NCI-H2107 treated with DMSO at 0.1 percent for 48 hours (cell line): ENCODE data around the gene GTPBP4.

Experiments used
- DNase-seq: peaks from one replicate; lab custom pipeline; 2025; ENCODE audit not compliant: unreplicated experiment; lab: John Stamatoyannopoulos, UW

GTPBP4 gene

DNA sequence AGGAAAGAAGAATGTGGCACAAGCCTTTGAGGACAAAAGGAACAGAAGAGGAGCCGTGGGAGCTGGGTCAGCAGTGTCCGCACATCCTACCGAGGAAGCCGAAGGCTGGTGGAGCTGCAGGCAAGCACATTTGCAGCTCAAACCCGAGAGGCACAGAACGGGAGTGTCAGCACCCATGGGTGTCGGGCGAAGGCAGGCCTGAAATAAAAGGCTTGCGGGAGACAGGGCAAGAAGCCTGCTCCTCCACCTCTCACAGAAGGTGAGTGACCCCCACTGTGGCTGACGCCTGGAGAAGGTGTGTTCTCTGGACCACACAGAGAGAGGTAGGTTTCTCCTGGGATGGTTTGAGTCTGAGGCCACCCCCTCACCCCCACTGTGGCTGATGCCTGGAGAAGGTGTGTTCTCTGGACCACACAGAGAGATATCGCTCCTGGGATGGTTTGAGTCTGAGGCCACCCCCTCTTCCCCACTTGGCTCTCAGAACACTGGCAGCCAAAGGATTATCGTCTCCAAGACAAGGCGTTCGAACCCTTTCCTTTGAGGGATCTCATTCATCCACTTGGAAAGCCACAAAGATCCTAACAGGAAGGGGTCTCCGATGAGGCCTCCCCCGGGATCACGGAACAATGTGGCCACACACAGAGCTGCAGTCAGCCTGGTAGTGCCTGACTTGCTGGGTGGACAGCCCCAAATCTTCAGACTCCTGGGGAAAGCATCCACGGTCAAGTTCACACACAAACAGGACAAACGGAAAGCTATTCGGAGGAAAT is 21.6 kb upstream of the GTPBP4 start:
- DNase-seq: no peak

DNA sequence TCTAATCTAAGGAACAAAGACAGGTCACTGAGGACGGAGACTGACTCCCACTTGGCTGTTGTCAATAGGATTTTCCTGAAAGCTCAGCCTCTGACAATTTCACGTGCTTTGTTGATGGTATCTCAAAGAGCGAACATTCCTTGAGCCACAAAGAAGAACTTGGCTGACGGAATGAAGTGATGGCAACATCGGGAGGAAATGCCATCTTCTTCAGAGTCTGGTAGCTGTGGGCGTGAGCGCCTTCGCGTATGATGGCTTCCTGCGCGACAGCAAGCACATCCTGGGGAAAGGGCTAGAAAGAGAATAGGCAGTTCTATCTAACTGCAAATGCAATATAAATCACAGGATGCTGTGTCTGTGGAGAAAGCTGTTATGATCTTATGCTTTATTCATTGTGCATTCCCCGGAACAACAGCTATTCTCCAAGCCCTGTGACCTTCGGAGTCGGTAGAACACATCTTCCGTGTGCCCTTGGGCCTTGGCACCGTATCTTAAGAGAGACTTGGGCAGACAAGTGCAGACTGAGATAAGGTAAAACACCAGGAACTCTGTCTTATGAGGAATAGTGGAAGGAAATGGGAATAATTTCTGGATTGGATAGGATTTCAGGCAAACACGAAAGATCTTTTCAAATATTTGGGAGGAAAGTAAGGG is 19.6 kb upstream of the GTPBP4 start:
- no peak for DNase-seq

DNA sequence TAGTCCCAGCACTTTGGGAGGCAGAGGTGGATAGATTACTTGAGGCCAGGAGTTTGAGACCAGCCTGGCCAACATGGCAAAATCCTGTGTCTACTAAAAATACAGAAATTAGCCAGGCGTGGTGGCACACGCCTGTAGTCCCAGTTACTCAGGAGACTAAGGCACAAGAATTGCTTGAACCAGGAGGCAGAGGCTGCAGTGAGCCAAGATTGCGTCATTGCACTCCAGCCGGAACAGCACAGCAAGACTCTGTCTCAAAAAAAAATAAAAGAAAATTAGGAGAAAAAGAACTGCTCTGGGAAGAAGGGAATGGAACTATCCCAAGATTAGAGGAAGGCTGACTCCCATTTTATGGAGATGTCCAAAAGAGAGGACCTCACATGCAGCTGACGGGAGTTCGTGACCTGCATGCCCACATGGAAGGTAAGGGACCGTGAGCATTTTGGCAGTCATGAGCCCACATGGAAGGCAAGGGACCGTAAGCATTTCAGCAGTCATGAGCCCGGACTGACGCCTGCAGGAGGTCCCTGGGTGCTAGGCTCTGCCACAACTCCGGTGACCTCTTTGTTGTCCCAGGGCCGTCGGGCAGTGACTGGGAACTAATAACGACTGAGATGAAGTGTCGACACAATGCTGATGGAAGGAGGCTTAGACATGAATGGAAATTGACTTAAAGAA is 18.6 kb upstream of the GTPBP4 start:
- DNase-seq: no peak

DNA sequence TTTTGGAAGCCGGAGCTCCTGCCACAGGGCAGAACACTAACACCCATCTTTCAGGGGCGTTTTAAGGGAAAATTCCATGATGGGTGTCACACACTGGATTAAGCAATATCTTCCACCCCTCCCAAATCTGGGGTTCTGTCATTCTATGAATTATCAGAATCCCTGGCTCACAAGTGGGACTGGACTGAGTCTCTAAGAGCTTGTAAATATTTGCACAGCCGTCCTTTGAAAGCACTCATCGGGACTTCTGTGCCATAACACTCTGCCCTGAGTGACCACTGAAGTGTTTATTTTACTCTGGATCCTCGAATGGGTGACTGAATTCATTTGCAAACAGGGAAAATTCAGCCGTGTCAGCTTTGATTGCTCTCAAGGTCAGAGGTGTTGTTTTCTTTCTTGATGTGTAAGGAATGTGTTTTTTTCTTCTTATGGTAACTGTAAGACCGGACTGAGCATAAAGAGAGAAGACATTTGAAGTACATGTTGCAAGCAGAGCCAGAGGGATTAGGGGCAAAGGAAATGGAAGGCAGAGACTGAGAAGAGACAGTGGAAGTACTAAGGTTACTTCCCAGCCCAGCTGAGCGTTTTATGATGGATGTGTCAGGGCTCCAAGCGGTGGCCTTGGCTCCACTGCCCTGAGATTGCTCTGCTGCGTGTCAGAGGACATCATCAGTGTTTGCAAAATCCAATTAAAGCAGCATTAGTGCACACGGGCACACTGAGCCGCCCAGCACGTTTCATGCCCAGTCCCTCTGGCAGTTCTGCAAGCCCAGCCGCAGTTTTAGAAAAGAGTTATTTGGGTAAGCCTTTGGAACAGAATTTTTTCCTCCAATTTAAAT is 17.7 kb upstream of the GTPBP4 start:
- DNase-seq: peak; percentile 26

DNA sequence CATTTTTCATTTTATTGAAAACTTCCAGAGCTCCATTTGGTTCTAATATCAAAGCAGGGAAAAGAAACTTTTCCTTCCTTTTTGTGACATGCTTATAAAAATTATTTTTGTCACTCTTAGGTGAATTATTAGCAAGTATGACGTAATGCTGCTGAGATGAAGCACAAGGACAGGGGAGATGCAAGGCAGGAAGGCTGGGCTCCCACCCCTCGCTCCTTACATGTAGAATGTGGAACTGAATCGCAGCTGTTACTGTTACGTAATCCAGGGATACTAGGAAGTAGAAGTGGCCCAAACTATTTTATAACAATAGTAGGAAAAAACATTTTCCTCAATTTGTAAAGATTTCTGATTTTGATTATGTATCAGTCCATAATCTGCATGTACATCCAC is 17.1 kb upstream of the GTPBP4 start:
- no peak for DNase-seq

DNA sequence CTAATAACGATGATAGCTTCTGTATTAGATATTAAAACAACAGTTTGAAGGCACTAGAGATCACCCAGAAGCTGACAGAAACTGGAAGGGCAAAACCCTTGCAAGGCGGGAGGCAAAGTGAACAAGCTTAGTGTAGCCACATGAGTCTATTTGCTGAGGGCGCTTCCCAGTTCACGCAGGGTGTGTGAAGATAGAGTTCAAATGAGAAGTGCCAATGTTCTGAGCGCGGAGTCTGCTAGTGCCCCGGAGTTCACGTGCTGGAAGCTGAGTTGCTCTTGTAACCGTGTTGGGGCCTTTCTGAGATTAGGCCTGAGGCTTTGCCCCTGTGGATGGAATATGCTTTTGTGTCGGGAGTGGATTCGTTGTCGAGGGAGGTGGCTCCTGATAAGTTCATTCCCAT is 16.6 kb upstream of the GTPBP4 start:
- no peak for DNase-seq

DNA sequence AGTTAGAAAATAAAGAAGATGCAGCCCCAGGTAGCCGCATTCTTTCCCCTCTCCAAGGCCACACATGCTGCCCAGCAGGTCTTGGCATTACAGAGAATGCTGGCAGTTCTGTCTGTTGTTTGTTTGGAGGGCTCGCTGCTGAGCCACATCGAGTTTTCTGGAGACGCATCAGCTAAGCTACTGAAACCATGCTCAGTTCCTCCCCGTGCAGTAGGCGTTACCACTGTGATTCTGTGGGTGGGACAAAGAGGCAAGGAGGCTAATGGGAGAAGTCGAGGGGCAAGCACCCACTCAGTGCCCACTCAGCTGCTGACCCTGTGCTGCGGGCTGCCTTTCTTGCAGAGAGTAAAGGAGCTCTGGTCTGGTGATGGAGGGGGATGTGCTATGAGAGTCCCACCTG is 15.5 kb upstream of the GTPBP4 start:
- DNase-seq: no peak

DNA sequence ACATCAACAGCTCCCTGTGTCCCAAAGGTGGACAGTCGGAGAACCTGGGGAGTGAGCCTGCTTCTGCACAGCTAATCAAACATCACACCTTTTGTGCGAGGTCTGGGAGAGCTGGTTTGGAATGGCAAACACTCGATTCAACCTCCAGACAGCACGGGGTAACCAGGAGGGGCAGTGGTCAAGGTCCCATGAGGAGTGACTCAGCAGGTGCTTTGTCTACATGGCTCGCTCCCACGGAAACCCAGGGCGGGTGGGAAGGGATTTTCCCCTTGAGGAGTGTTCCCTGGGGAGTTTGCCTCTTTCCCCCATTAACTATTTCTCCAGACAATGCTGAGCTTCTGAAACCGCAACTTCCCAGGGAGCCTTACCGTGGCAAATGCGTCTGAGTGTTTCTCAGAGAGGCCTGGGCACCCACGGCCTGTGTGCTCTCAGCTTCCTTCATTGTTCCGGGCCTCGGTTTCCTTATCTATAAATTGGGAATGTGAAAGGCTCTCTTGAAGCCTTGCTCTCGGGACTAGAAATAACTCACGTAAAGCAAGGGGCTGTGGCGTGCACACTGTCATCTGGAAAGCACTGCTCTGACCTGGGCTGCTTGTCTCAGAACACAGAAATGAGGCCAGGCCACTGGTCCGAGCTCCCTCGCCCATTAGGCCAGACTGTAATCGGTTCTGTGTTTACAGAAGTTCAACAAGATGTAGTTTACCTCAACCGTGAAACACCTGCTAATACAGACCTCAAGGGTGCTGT is 14.0 kb upstream of the GTPBP4 start:
- DNase-seq: peak; percentile 22

DNA sequence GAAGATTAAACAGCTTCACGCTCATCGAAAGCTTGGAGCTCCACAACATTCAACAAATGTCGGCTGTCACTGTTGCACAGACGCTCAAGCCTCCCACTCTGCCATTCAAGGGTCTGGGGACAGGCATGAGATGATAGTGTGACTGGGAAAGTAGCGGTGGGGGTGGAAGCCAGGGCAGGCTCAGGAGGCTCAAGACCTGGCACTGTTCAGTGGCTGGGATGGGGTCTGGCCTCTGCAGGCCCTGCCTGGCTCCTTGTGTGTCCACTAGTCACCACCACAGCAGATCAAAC is 13.5 kb upstream of the GTPBP4 start:
- no peak for DNase-seq

DNA sequence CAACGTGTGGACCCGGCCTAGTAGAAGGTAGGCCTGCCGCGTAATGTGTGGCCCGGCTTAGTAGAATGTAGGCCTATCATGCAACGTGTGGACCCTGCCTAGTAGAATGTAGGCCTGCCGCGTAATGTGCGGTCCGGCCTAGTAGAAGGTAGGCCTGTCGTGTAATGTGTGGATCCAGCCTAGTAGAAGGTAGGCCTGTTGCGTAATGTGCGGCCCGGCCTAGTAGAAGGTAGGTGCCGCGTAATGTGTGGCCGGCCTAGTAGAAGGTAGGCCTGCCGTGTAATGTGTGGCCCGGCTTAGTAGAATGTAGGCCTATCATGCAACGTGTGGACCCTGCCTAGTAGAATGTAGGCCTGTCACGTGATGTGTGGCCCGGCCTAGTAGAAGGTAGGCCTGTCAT is 11.9 kb upstream of the GTPBP4 start:
- DNase-seq: no peak

DNA sequence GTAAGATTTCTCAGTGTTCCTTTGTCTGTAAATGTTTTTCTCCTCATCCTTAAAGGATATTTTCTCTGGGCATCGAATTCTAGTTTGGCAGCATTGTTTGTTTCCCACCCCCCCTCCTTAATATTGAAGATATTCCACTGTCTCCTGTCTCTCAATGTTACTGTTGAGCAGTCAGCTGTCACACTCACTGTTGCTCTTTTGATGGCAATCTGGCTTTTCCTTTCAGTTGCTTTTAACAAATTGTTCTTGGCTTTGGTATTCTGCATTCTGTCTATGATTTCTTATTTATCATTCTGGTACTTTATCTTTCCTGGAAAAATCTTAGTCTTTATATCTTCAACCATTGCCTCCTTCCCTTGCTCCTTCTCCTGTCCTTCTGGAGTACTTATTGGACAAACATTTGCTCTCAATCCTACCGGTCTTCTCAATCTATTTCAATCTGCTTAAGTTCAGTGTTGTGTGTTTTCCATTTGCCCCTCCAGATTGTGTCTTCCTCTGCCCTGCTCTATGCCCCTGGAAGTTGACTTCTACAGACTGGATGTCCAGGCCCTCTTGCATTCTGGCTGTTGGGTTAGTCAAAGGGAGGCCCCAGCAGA is 9.3 kb upstream of the GTPBP4 start:
- DNase-seq: no peak

DNA sequence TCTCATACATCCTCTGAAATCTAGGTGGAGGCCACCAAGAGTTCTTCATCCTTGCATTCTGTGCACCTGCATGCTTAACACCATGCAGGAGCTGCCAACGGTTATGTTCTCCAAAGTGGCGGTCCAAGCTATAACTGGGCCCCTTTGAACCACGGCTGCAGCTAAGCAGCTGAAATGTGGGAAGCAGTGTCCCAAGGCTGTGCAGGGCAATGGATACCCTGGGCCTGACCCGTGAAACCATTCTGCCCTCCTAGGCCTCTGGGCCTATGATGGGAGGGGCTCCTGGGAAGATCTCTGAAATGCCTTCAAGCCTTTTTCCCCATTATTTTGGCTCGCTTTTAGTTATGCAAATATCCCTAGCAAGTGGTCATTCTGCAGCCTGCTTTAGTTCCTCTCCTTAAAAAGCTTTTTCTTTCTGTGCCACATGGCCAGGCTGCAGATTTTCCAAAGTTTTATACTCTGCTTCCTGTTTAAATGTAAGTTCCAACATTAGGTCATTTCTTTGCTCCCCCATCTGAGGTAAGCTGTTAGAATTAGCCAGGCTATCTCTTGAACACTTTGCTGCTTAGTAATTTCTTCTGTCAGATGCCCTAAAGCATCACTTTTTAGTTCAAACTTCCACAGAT is 7.7 kb upstream of the GTPBP4 start:
- no peak for DNase-seq

DNA sequence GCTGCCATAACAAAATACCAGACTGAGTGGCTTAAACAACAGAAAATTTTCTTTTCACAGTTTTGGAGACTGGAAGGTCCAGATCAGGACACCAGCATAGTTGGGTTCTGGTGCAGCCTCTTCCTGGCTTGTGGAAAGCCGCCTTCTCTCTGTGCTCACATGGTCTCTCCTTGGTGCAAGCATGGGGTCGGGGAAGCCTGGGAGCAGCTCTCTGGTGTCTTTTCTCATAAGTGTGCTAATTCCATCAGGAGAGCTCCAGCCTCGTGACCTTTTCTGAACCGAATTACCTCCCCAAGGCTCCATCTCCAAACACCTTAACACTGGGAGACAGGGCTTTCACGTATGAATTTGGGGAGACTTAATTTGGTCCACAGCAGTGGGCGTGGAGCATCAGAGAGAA is 4.8 kb upstream of the GTPBP4 start:
- DNase-seq: no peak

DNA sequence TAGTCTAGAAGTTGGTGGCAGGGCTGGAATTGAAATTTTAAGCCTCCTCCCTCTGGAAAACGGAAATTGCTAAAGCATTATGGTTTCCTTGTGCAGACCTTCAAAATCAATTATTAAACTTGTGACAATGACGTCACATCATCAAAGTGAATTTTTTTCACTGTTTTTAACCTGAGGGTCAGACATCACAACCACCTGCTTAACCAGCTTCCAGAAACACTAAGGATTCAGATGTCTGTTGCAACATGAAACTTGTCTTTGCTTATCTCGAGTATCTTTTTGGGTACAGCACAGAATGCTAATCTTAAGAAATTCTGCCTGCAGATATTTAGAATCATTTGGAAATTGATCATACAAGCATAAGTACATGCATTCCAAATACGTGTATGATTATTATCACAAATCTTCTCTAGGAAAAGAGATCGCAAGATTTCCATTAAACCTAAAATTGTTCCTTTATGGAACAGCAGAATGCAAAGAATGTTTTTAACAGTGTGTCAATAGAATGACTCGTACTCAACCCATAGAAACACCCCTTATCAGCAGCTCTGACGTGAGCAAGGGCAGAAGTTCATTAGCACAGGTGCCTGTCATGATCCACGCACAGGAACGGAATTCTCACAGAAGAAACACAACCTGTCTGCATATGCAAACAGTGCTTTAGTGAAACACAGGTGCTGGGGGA is 4.1 kb upstream of the GTPBP4 start:
- DNase-seq: no peak

DNA sequence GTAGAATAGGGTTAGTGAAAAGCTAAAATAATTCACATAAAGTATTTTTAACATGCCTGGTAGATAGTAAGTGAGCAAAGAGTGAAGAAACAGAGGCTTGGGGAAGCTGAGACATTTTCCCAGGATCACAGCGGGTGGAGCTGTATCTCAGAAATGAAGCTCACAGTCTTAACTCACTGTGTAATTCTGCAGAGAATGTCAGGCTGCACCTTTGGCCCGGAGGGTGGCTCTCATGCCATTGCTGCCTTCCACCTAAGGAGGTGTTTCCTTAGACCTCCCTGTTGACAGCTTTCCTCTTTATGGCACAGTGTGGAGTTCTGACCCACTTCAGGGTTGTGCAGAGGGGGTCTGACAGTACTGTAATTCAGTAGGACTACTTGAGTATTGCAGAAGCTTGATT is 2.9 kb upstream of the GTPBP4 start:
- DNase-seq: no peak

DNA sequence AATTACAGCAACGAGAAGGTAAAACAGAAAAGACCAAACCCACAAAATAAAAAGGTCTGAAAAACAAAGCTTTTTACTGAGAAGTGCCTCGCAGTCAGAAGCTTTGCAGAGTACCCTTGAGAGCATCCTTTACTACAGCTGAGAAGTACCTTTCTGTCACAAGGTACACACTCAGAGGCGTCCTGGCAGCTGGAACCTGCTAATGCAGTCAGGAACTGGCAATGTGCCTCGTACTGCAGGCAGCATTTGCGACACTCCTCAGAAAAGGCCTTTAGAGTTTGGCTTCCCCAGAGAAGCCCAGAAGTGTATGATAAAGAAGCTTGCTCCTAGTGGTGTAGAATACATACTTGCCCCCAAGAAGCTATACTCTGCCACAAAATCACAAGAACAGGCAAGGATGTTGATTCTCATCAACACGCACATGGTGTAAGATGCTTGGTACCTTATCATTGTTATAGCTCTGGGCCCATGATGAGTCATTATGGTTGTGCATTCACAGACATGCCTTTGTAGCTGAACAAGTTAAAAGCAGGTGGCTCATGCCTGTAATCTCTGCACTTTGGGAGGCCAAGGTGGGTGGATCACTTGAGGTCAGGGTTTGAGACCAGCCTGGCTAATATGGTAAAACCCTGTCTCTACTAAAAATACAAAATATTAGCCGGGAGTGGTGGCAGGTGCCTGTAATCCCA is 2.0 kb upstream of the GTPBP4 start:
- peak; percentile 13 for DNase-seq

DNA sequence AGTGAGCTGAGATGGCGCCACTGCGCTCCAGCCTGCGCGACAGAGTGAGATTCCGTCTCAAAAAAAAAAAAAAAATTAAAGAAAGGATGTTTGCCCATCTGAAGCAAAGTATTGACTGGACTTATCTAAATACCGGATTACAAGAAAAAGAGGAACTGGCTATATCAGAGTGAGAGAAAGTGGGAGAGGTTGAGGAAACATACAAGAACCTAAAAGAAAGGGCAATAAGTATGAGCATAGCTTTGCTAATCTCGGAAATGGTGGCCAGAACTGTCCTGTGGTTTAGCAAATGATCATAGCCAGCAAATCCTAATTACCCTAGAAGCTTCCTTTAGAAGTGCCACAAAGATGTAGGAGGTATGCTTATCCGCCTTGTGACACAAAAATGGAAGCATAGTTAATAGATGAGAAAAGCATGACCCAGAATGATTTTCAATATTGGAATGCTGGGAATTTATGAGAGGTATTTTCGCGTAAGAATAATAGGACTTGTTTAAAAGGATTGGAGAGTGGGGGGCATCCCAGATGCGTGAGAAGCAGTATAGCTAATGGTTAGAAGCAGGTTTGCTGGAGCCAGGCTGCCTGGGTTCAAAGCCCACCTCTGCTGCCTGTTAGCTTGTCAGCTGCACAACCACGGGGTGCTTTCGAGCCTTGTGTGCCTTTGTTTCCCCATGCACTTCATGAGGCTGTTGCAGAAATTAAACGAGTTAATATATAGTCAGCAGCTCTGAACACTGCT is 1.2 kb upstream of the GTPBP4 start:
- DNase-seq: no peak

DNA sequence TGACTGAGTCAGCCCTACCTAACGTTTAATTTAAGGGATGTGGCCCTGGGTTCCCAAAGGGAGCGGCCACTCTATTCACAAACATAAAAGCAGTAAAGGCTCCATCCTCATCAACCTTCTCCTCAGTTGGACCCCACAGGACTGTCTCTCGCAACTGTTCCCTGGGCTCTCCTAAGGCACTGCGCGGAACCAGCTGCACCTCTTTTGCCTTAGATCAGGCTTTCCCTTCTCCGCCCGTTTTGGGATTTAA is 689 bp upstream of the GTPBP4 start:
- no peak for DNase-seq
